GM21367 (cell line): ENCODE results near the gene MRPS12.

Source experiments
- ATAC-seq: cut with Tn5 transposase; IDR thresholded peaks from one replicate; pipeline ENCODE4 v1.9.1; 2021; ENCODE audit not compliant: unreplicated experiment

Gene MRPS12

GRCh38 chr19:38974624-38975213 lies 44.0 kb downstream of the MRPS12 start:
- ATAC-seq, result no peak

- no peak for ATAC-seq
Observed at GRCh38 chr19:38975214-38975860, 44.6 kb downstream of the MRPS12 start, which contains the start of gene FBXO17. Gene FBXO17 (minus strand): TSS chr19:38975742. CDS start chr19:38950319, 25,423 bp downstream.

- no peak for ATAC-seq
Observed at GRCh38 chr19:38975861-38976271, 45.1 kb downstream of the MRPS12 start.

GRCh38 chr19:38977445-38978325 lies 46.9 kb downstream of the MRPS12 start:
- ATAC-seq, result peak; percentile 65

- ATAC-seq, result no peak
Observed at GRCh38 chr19:38978326-38978689, 47.6 kb downstream of the MRPS12 start.

- ATAC-seq, result no peak
Observed at GRCh38 chr19:38979812-38980211, 49.1 kb downstream of the MRPS12 start.

- no peak for ATAC-seq
Observed at GRCh38 chr19:38980583-38981374, 50.0 kb downstream of the MRPS12 start.
